HepG2 (cell line): ENCODE results near the gene KIF6. TPM values are rescaled to one million over a fixed set of nuclear protein-coding genes. Genes with fewer than 3 reads are reported as not detected.

Source experiments
- ATAC-seq: fragments of 200-7000 bp; cut with Tn5 transposase; 3 replicates; pipeline ENCODE4 v1.9.1; 2020; ENCODE audit warnings: mild to moderate bottlenecking, moderate library complexity
- BruUV-seq: library from RNA; stranded (reverse); fragments of 400-500 nt; replicated peaks from 2 replicates; lab custom pipeline; 2021; lab: Mats Ljungman, UMichigan
- CTCF ChIA-PET: fragments of 300-600 bp; formaldehyde crosslinking; extraction: SDS; loops from one replicate; lab custom pipeline; 2021; ENCODE audit warnings: low total read pairs, inconsistent platforms, low intra/inter-chr PET ratio; lab: Yijun Ruan, JAX
- POLR2A ChIA-PET: fragments of 350-600 bp; sonication (Branson Sonifier 250); formaldehyde crosslinking; loops from one replicate; lab custom pipeline; 2020; ENCODE audit warnings: antibody characterized with exemption, inconsistent platforms; lab: Yijun Ruan, JAX
- DNase-seq: peaks from one replicate; pipeline ENCODE4 v3.0.0-alpha.2; 2015; ENCODE audit warnings: low spot score
- FAIRE-seq: peaks from 3 replicates; lab custom pipeline; 2011; peaks lifted over from hg19 to GRCh38; lab: Jason Lieb, UNC
- H2AFZ ChIP-seq: one replicate; pipeline ENCODE4 v1.6.1; 2011; ENCODE audit warnings: low read length, inconsistent platforms
- H3K27ac ChIP-seq: fragments of 300-600 bp; 3 replicates; pipeline ENCODE4 v1.8.0; 2011; ENCODE audit warnings: mixed run types, mild to moderate bottlenecking, mixed read lengths, low read length, inconsistent platforms; ENCODE audit not compliant: insufficient read depth; ENCODE audit errors: extremely low read length
- H3K27me3 ChIP-seq, 2 experiments: fragments of 200-600 bp in 1 of 2; 2 replicates in 1 of 2; 3 replicates in 1 of 2; pipeline versions ENCODE4 v1.6.0 to v1.8.0; 2011; ENCODE audit warnings: low read length in 2 of 2, mild to moderate bottlenecking in 2 of 2, moderate library complexity in 2 of 2, inconsistent platforms in 1 of 2; ENCODE audit not compliant: insufficient read depth in 2 of 2, control insufficient read depth in 1 of 2
- H3K36me3 ChIP-seq, 2 experiments: fragments of 200-600 bp in 1 of 2; replicated peaks in 1 of 2; 2 replicates in 1 of 2; 3 replicates in 1 of 2; pipeline versions ENCODE4 v1.5.1 to v1.8.0; 2011; ENCODE audit warnings: low read length in 2 of 2, inconsistent platforms in 1 of 2; ENCODE audit not compliant: insufficient read depth in 2 of 2, control insufficient read depth in 1 of 2
- H3K4me1 ChIP-seq: 2 replicates; pipeline ENCODE4 v1.5.1; 2012; ENCODE audit warnings: low read length, inconsistent platforms; ENCODE audit not compliant: insufficient read depth
- H3K4me2 ChIP-seq: 2 replicates; pipeline ENCODE4 v1.6.0; 2011; ENCODE audit warnings: low read depth, low read length, inconsistent platforms
- H3K4me3 ChIP-seq, 3 experiments: fragments of 200-600 bp in 1 of 3; sonication (generic), shearing (Covaris generic) in 1 of 3; replicated peaks in 1 of 3; 2 replicates each; pipeline ENCODE4 v1.5.1; 2011 to 2016; ENCODE audit warnings: low read length in 3 of 3, inconsistent platforms in 2 of 3, low read depth in 2 of 3, mild to moderate bottlenecking in 2 of 3, control low read depth in 1 of 3, mixed read lengths in 1 of 3; ENCODE audit not compliant: insufficient read depth in 1 of 3
- H3K79me2 ChIP-seq: one replicate; pipeline ENCODE4 v1.6.1; 2011; ENCODE audit warnings: low read length, inconsistent platforms; ENCODE audit not compliant: insufficient read depth
- H3K9ac ChIP-seq: 2 replicates; pipeline ENCODE4 v1.6.0; 2011; ENCODE audit warnings: mild to moderate bottlenecking, low read depth, low read length, inconsistent platforms; ENCODE audit not compliant: insufficient read depth
- H3K9me3 ChIP-seq: 2 replicates; pipeline ENCODE4 v1.5.1; 2012; ENCODE audit warnings: mild to moderate bottlenecking, low read length
- H4K20me1 ChIP-seq: 2 replicates; pipeline ENCODE4 v1.6.0; 2011; ENCODE audit warnings: inconsistent platforms, mild to moderate bottlenecking, low read length, moderate library complexity; ENCODE audit not compliant: insufficient read depth
- ATF2 ChIP-seq: sonication (generic); formaldehyde crosslinking; IDR thresholded peaks from 2 replicates; pipeline ENCODE4 v1.4.0; 2020; ENCODE audit warnings: missing genetic modification reagents
- HOXA7 ChIP-seq: sonication (generic); formaldehyde crosslinking; IDR thresholded peaks from 2 replicates; pipeline ENCODE4 v1.8.1; 2022; ENCODE audit warnings: mild to moderate bottlenecking, missing genetic modification reagents, moderate library complexity
- MLLT10 ChIP-seq: sonication (generic); formaldehyde crosslinking; IDR thresholded peaks from 2 replicates; pipeline ENCODE4 v1.4.0; 2020; ENCODE audit warnings: missing genetic modification reagents
- NFYB ChIP-seq: sonication (generic); formaldehyde crosslinking; IDR thresholded peaks from 2 replicates; pipeline ENCODE4 v1.4.0; 2020; ENCODE audit warnings: missing genetic modification reagents
- SALL2 ChIP-seq: sonication (generic); formaldehyde crosslinking; IDR thresholded peaks from 2 replicates; pipeline ENCODE4 v1.8.1; 2023; ENCODE audit warnings: mild to moderate bottlenecking, missing genetic modification reagents, inconsistent platforms
- SKIL ChIP-seq: sonication (generic); formaldehyde crosslinking; IDR thresholded peaks from 2 replicates; pipeline ENCODE4 v1.8.0; 2022; ENCODE audit warnings: missing genetic modification reagents, mild to moderate bottlenecking, moderate library complexity, borderline replicate concordance
- TAF15 ChIP-seq: fragments of 200-400 bp; formaldehyde crosslinking; IDR thresholded peaks from one replicate; pipeline ENCODE4 v1.6.1; 2018; ENCODE audit warnings: mild to moderate bottlenecking, low read depth, low read length; ENCODE audit not compliant: poor library complexity, severe bottlenecking
- ZFP41 ChIP-seq: sonication (generic); formaldehyde crosslinking; IDR thresholded peaks from 2 replicates; pipeline ENCODE4 v1.4.0; 2020; ENCODE audit warnings: mild to moderate bottlenecking, missing genetic modification reagents, borderline replicate concordance
- ZNF225 ChIP-seq: sonication (generic); formaldehyde crosslinking; IDR thresholded peaks from 2 replicates; pipeline ENCODE4 v1.4.0; 2020; ENCODE audit warnings: mild to moderate bottlenecking, missing genetic modification reagents
- ZNF546 ChIP-seq: sonication (generic); formaldehyde crosslinking; conservative IDR thresholded peaks from 2 replicates; pipeline ENCODE4 v1.8.1; 2023; ENCODE audit warnings: mild to moderate bottlenecking, missing genetic modification reagents
- ZNF674 ChIP-seq: sonication (generic); formaldehyde crosslinking; IDR thresholded peaks from 2 replicates; pipeline ENCODE4 v1.5.0; 2020; ENCODE audit warnings: low read depth, mild to moderate bottlenecking, missing genetic modification reagents
- ZNF747 ChIP-seq: sonication (generic); formaldehyde crosslinking; IDR thresholded peaks from 2 replicates; pipeline ENCODE4 v1.8.1; 2023; ENCODE audit warnings: missing genetic modification reagents, mild to moderate bottlenecking, borderline replicate concordance
- ZNF800 ChIP-seq: sonication (generic); formaldehyde crosslinking; IDR thresholded peaks from 2 replicates; pipeline ENCODE4 v1.4.0; 2020; ENCODE audit warnings: missing genetic modification reagents
- ZSCAN12 ChIP-seq: sonication (generic); formaldehyde crosslinking; IDR thresholded peaks from 2 replicates; pipeline ENCODE4 v1.9.0; 2021; ENCODE audit warnings: mild to moderate bottlenecking, missing genetic modification reagents
- WGBS: methylation state at CpG from one replicate; pipeline ENCODE4 v1.1.6; 2017; ENCODE audit warnings: low lambda C conversion rate; 5-methylcytosine and 5-hydroxymethylcytosine counted together
- in situ Hi-C: cut with HindIII; loops from 2 replicates; pipeline ENCODE4 v1.10.0; 2017; ENCODE audit warnings: low pct_unique_long_range_greater_than_20kb; ENCODE audit not compliant: extremely low pct_ligation_motif_present
- intact Hi-C: fragments of 100-400 bp; cut with micrococcal nuclease; formaldehyde crosslinking; loops from one replicate; pipeline ENCODE4 v1.10.0; 2022; ENCODE audit not compliant: unreplicated experiment
- polyA plus RNA-seq, 8 experiments: library from polyadenylated mRNA; depleted of rRNA in 3 of 8; stranded (reverse) in 7 of 8; unstranded in 1 of 8; fragments of >200 nt; fragmentation: Illumina TruSeq in 4 of 8; extraction: Trizol in 4 of 8; gene quantifications; 2 replicates each; pipeline versions ENCODE4 v1.2.1 to v1.2.3, GENCODE V29; 2011 to 2016; ENCODE audit warnings: low read depth in 4 of 8, missing spikeins in 1 of 8, mixed read lengths in 1 of 8; ENCODE audit not compliant: insufficient read depth in 1 of 8
- total RNA-seq, 5 experiments: library from RNA; depleted of rRNA; stranded (reverse); fragments of >200 nt; fragmentation: Illumina TruSeq; extraction: Trizol; gene quantifications; 2 replicates each; pipeline ENCODE4 v1.2.3, GENCODE V29; 2016; ENCODE audit warnings: low read depth in 1 of 5

Gene KIF6
- total and polyA plus RNA-seq, 2 of the 13 experiments (the other 11 are each of a cell fraction or from before 2014, with no cell fraction given): 0.04 to 0.27 TPM

- Histone ChIP-seq H3K27me3 (no peaks in the 10 kb centered on the region; a peak in 1 of 5 replicates), H2AFZ (no peak overlapping the region), H3K9me3 (no peaks in the 10 kb centered on the region), H3K4me3 (no peak overlapping the region), H3K4me2 (no peak overlapping the region), H3K79me2 (no peaks in the 10 kb centered on the region), H3K27ac (no peak overlapping the region), H3K4me1 (no peaks in the 10 kb centered on the region), H3K36me3 (no peaks in the 10 kb centered on the region), H4K20me1 (no peaks in the 10 kb centered on the region), H3K9ac (no peak overlapping the region)
- intact Hi-C loops: no loop called here
- BruUV-seq: no TSS peak
- FAIRE-seq (no peak), ATAC-seq (no peak), DNase-seq (no peak)
- WGBS: 42% methylated on average over 10 of the region's 11 CpGs
- TF ChIP-seq ZNF546 (CRISPR knock-in tag): no peak
- TF ChIP-seq ZFP41 (CRISPR knock-in tag): no peak
- no peak for TF ChIP-seq ZSCAN12 (CRISPR knock-in tag)
- no peak for TF ChIP-seq HOXA7 (CRISPR knock-in tag)
- TF ChIP-seq ZNF674: no peak
- no peak for TF ChIP-seq ZNF747 (CRISPR knock-in tag)
- no peak for TF ChIP-seq ZNF225
- no peak for TF ChIP-seq TAF15
- no peak for TF ChIP-seq ATF2 (CRISPR knock-in tag)
- no peak for TF ChIP-seq SALL2 (CRISPR knock-in tag)
- TF ChIP-seq MLLT10 (CRISPR knock-in tag): no peak
- TF ChIP-seq NFYB (CRISPR knock-in tag): no peak
- no peak for TF ChIP-seq SKIL (CRISPR knock-in tag)
- no peak for TF ChIP-seq ZNF800 (CRISPR knock-in tag)
- CTCF ChIA-PET: no interaction called here
- in situ Hi-C loops: no loop called here
- POLR2A ChIA-PET: no interaction called here
Observed at GRCh38 chr6:39430871-39431523, 294.2 kb downstream of the KIF6 start.
